RCC 7860 (cell line): Measurements from ENCODE around the gene PLEKHA6.
A peak's percentile ranks its signal among the peaks of the same experiment; 100 is the strongest.

ENCODE experiments used
- DNase-seq: peaks from one replicate; pipeline ENCODE4 v3.0.0-alpha.2; 2015; ENCODE audit warnings: low spot score
- FAIRE-seq: peaks from 2 replicates; lab custom pipeline; 2012; peaks lifted over from hg19 to GRCh38; lab: Jason Lieb, UNC

Gene PLEKHA6, protein sequence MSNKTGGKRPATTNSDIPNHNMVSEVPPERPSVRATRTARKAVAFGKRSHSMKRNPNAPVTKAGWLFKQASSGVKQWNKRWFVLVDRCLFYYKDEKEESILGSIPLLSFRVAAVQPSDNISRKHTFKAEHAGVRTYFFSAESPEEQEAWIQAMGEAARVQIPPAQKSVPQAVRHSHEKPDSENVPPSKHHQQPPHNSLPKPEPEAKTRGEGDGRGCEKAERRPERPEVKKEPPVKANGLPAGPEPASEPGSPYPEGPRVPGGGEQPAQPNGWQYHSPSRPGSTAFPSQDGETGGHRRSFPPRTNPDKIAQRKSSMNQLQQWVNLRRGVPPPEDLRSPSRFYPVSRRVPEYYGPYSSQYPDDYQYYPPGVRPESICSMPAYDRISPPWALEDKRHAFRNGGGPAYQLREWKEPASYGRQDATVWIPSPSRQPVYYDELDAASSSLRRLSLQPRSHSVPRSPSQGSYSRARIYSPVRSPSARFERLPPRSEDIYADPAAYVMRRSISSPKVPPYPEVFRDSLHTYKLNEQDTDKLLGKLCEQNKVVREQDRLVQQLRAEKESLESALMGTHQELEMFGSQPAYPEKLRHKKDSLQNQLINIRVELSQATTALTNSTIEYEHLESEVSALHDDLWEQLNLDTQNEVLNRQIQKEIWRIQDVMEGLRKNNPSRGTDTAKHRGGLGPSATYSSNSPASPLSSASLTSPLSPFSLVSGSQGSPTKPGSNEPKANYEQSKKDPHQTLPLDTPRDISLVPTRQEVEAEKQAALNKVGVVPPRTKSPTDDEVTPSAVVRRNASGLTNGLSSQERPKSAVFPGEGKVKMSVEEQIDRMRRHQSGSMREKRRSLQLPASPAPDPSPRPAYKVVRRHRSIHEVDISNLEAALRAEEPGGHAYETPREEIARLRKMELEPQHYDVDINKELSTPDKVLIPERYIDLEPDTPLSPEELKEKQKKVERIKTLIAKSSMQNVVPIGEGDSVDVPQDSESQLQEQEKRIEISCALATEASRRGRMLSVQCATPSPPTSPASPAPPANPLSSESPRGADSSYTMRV

GRCh38 chr1:204359474-204360255 lies at the start of gene PLEKHA6:
Gene PLEKHA6 (minus strand): TSS chr1:204359929. CDS start chr1:204273727, 86,202 bp downstream.
- DNase-seq: no peak
- no peak for FAIRE-seq

- no peak for FAIRE-seq
- no peak for DNase-seq
These were observed 49.4 kb upstream of the PLEKHA6 start for GRCh38 chr1:204409123-204409522.

DNA sequence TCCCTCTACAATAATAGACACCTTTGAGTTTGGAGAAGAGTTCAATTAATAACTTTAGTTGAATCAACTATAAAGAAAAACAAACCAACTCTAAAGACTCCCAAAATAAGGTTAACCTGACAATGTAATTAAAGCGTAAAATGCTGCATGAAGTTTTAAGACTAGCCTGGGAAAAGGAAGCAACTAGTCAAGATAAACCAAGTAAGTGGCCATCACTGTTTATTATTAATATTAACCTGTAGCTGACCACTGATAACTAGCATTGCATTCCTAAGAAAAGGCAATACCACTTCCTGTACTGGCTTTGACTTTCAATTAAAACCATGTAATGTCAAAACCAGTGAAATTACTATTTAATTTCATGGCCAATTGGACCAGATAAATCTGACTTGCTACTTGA lies 48.9 kb upstream of the PLEKHA6 start:
- no peak for FAIRE-seq

DNA sequence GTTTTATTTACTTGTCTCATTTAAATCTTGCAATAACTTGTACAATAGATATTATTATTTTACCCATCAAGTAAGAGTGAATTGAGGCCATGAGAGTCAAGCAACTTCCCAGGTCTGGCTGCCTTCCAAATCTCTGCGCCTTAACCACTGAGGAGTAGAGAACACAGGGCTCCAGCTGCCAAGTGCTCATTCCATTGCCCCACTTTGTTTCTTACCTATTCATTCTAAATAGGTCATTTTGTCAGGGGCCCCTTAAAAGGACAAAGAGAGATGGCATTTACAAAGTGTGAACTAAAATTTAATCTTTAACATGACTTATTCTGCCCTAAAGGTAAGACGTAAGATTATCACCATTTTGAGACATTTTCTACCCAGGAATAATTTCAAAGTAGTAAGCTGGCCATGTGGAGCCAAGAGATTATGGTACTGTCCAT lies 48.4 kb upstream of the PLEKHA6 start:
- DNase-seq (peak; percentile 42), FAIRE-seq (peak; percentile 63)

More for the DNA sequence above, 48.9 kb upstream of the PLEKHA6 start:
- DNase-seq: no peak

GRCh38 chr1:204407295-204407971 lies 47.7 kb upstream of the PLEKHA6 start:
- FAIRE-seq: no peak
- no peak for DNase-seq

DNA sequence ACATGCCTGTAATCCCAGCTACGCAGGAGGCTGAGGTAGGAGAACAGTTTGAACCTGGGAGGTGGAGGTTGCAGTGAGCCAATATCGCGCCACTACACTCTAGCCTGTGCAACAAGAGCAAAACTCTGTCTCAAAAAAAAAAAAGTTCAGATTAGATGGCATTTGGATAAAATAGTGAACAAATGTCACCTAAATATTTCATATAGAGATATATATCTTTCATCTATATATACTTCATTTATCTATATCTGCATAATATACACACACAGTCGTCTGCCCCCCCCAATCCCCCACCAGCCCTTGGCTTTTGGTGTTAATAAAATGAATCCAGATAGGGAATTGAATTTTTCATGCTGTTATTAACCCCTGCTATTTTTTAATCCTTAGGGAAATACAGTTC lies 46.9 kb upstream of the PLEKHA6 start:
- FAIRE-seq: no peak

DNA sequence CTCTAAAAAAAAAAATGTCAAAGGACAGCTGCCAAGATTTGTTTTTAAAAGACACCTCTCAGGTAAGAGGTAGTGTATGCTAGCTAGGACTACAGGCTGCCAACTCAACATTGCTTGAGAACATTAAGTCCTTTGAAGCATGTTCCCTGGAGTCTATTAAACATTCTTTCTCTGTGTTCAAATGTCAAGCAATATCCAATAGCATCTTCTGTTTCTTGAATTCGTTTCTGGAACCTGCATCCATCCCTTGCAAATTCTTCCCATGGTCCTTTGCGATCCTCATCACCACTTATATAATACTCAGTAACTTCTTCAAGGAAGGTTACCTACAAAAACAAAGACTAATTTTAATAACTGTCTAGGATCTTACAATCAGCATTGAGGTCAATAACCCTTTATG lies 46.3 kb upstream of the PLEKHA6 start:
- FAIRE-seq (no peak), DNase-seq (no peak)

More for the DNA sequence above, 46.9 kb upstream of the PLEKHA6 start:
- DNase-seq: no peak

DNA sequence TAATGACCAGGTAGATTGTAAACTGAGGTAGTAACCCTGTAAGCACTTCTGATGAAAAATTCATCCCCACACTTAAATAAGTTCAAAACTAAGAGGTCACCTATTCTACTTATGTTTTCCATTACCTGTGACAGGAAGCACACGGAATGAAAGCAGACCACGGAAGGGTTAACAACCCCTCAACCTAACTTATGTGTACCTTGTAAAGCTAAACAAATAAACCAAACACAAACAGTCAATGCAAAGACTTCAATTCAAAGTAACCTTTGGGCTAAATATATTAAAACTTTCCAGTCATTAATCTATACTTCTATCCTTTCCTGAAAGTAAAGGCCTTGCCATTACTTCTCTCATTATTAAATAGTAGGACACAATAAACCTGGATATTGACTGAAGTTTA lies 44.9 kb upstream of the PLEKHA6 start:
- FAIRE-seq (no peak), DNase-seq (no peak)

DNA sequence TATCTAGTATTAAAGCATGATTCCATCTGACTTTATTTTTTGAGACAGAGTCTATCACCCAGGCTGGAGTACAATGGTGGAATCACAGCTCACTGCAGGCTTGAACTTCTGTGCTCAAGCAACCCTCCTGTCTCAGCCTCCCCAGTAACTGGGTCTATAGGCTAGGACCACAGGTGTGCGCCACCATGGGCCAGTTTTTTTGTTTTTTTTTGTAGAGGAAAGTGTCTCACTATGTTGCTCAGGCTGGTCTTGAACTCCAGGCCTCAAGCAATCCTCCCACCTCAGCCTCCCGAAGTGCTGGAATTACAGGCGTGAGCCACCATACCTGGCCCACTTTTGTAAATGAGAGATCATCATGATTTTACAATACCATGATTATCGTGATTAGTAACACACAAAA lies 42.7 kb upstream of the PLEKHA6 start:
- DNase-seq (no peak), FAIRE-seq (no peak)

DNA sequence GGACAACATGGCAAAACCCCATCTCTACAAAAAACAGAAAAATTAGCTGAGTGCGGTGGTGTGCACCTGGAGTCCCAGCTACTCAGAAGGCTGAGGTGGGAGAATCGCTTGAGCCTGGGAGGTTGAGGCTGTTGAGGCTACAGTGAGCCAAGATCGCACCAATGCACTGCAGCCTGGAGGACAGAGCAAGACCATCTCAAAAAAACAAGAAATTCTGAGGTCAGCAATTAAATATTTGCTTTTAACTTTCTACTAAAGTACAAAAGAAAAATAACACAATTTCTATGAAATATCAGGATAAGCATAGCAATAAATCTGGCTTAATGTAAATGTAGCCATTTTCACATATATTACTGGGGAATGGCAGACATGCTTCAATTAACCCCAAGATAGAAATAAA lies 42.0 kb upstream of the PLEKHA6 start:
- DNase-seq: no peak
- FAIRE-seq: no peak

DNA sequence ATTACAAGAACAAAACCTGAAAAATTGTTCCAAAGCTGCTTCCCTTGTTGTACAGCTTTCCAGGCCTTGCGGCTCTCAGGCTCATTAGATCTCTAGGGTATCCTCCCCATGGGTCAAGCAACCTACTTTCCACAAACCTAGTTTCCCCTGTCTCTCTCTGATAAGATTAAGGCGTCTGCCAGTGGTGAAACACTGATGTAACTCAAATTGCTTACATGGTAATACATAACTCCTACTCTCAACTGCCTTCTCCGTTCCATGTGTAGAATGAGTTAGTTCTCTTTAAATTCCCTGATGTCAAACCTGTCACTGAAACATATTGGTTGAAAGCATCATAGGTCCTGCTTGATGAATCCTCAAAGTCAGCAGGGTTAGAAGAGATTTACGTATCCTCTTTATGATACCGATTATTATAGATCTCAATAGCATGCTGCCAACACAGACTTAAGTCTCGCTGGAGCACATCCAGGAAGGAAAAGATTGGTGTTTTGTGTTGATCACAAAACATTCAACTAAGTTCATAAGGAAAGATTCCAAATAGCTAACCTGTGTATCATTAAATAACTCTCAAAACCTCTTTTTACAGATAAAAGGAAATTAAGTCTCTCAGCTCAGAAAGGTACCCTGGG lies 41.3 kb upstream of the PLEKHA6 start:
- DNase-seq: no peak
- no peak for FAIRE-seq

DNA sequence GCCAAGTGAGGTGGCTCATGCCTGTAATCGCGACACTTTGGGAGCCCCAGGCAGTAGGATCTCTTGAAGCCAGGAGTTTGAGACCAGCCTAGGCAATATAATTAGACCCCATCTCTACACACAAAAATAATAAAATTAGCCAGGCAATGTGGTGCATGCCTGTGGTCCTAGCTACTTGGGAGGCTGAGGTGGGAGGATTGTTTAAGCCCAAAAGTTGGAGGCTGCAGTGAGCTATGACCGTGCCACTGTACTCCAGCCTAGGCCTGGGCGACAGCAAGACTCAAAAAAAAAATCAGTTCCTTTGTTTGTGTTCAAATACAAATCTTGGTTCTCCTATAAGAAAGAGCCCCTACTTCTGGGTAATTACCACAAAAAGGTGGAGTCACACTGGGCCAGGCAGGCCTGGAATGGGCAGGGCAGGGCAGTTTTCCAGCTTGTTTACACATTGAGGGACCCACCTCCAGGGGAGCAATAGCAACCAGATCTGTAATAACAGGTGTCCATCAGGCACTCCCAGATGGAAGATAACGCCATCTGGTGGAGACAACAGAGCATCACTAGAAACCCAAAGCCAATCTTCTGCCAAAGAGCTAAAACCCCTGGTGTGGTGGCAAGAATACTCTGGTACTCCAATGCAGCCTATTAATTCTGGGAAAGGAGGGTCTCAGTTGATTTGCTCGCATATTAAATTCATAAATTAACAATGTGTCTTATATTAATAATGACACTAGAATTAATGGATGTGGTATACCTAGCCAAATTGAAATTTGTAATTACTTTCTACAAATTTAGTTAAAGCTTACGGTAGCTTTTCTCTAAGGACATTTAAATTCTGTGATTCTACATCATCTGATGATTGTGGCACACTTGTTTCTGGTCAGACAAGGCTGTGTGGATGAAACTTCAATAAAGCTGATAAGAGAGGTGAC lies 38.7 kb upstream of the PLEKHA6 start:
- FAIRE-seq (peak; percentile 66), DNase-seq (peak; percentile 82)

GRCh38 chr1:204396015-204396583 lies 36.4 kb upstream of the PLEKHA6 start:
- no peak for FAIRE-seq
- DNase-seq: no peak

- FAIRE-seq: no peak
- no peak for DNase-seq
These were observed 31.9 kb upstream of the PLEKHA6 start for GRCh38 chr1:204391629-204392028.

DNA sequence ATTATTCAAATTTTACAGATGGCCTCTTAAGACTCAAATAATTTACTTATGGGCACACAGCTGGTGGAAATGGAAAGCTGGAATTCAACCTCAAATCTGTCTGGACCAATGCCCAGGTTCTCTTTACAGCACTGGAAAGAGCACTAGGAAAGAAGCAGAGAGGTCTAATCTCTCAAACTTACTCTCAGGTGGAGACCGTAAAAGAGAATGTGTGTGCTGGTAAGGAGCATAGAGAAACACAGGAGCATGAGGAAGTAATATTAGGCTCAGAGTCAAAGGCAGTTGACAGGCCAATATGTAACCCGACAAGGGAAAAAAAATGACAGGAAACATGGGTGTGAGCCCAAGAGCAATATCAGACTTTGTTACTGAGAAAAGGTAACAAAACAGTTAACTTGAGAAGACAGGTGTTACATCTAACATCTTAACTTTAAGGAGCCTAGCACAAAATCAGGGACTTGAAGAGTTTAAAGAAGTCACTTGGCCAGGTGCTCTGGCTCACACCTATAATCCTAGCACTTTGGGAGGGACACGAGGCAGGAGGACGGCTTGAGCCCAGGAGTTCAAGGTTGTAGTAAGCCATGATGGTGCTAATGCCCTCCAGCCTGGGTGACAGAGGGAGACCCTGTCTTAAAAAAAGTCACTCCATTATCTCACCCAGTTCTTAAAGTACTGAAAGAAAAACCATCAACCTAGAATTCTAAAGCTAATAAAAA lies 31.2 kb upstream of the PLEKHA6 start:
- FAIRE-seq (no peak), DNase-seq (no peak)

- FAIRE-seq (no peak), DNase-seq (no peak)
These were observed 26.0 kb upstream of the PLEKHA6 start for GRCh38 chr1:204385727-204386126.

DNA sequence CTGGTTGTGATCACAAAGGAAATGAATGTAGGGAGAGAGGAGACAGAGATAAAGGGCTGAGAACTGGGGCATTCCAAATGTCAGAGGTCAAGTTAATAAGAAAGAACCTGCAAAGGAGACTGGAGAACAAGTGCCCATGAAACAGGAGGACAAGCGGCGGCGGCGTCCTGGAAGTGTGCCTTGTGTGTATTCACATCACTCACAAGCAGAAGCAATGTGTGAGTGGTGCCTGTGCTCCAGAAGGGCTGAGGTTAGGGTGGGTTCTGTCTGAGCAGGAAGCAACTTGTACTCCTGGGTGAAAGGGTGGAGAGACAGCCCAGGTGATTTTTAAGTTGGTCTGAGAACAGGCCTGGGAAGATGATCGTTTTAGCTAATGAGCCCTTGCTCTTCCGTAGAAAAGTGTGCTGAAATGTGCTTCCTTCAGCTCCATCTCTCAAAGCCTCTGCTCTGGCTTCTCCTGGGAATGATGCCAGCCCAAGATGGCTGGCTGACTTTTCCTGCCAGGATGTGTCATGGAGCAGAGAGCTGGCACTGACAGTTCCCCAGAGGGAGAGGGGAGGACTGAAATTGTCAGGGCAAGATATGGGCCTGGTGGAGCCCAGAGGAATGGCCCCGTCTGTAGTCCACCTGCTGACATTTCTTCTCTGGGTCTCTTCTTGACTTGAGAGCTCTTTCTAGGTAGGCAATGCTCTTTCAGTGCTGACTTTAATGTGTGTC lies 25.1 kb upstream of the PLEKHA6 start:
- FAIRE-seq (peak; percentile 45), DNase-seq (peak; percentile 53)
